Vagina (tissue), 2 donors: Measurements from ENCODE around the gene ZNF195.

Experiments used
- CTCF ChIP-seq, 3 experiments: fragments of 450-650 bp in 2 of 3; fragments of 200-600 bp in 1 of 3; sonication (generic) in 1 of 3; IDR thresholded peaks; one replicate each; pipeline ENCODE4 v1.5.1; 2017 to 2019; ENCODE audit warnings: antibody characterized with exemption in 3 of 3, mild to moderate bottlenecking in 2 of 3, moderate library complexity in 2 of 3
- POLR2A ChIP-seq, 2 donors: fragments of 450-650 bp; IDR thresholded peaks; one replicate each; pipeline ENCODE4 v1.6.1; 2017; ENCODE audit warnings: antibody characterized with exemption in 2 of 2, mild to moderate bottlenecking in 2 of 2, moderate library complexity in 2 of 2
- POLR2AphosphoS5 ChIP-seq, 2 donors: sonication (generic); formaldehyde crosslinking; IDR thresholded peaks; one replicate each; pipeline ENCODE4 v1.9.0; 2017; ENCODE audit warnings: antibody characterized with exemption in 2 of 2, mild to moderate bottlenecking in 2 of 2, low read depth in 1 of 2; ENCODE audit not compliant: insufficient read depth in 1 of 2

- no peak for TF ChIP-seq CTCF (IDR thresholded peaks at IDR 0.05)
- no peak for TF ChIP-seq POLR2A (IDR thresholded peaks at IDR 0.05)
- TF ChIP-seq POLR2AphosphoS5 (IDR thresholded peaks at IDR 0.05; ENCODE audit: insufficient read depth in 1 of 2, low read depth in 1 of 2): no peak
These were observed 25.9 kb downstream of the ZNF195 start for GRCh38 chr11:3353066-3353465.
